Activated CD8-positive, alpha-beta memory T cell treated with anti-CD3 and anti-CD28 coated beads, Interleukin-2, amount 50 U/mL, for 24 hours (primary cell): ENCODE measurements around the gene MCF2L2.

Experiments
- DNase-seq: peaks from one replicate; pipeline ENCODE4 v3.0.0-alpha.2; 2020; ENCODE audit errors: extremely low read depth

Gene MCF2L2

DNA sequence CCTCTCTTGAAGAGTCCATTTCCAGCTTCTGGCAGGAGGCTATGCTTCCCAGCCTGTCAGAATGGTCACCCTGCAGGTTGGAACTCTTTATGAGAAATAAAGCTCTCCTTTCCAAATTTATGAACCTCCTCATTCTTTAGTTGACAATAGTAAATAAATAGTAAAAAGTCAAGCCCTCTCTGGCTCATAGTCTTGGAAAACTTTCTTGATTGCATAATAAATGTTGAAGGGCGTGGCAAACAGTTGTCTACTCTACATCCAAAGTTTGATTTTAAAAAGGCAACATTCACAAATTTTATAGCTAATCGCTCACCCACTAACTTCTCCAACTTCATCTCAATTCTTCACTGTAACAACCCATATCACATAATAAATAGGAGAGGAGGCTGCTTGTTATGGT, 58.8 kb downstream of the MCF2L2 start:
- no peak for DNase-seq

DNA sequence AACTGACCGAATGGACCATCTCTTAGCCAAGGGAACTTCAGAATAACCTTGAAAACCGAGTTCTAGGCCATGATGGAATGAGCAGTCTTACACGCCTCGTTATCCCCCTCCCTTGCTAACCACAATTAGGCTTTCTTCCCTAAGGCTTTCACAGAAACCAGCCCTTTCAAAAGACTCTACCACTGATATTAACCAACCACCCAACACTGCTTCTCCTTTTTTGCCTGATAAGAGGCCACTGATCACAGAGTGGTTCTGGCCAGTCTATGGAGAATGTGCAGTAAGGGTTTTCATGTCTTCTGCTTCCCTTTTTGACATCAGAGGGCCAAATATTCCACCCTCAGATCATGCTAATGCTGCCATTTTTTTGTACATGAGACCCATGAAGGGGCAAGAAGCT, 59.3 kb downstream of the MCF2L2 start:
- DNase-seq: no peak

DNA sequence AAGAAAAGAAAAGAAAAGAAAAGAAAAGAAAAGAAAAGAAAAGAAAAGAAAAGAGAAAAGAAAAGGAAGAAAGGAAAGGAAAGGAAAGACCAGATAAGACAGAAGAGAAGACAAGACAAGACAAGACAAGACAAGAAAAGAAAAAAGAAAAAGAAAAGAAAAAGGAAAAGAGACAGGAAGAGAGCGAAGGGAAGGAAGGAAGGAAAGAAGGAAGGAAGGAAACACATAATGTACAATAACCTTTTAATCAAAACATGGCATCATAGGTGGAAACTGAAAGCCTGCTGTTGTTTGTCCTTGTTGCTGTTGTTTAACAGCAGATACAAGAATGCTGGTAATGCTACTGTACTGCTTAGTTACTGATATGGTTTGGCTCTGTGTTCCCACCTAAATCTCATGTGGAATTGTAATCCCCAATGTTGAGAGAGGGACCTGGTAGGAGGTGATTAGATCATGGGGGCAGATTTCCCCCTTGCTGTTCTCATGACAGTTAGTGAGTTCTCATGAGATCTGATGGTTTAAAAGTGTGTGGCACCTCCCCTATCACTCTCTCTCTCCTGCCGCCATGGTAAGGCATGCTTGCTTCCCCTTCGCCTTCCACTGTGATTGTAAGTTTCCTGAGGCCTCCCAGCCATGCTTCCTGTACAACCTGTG, 67.3 kb downstream of the MCF2L2 start:
- DNase-seq: no peak

DNA sequence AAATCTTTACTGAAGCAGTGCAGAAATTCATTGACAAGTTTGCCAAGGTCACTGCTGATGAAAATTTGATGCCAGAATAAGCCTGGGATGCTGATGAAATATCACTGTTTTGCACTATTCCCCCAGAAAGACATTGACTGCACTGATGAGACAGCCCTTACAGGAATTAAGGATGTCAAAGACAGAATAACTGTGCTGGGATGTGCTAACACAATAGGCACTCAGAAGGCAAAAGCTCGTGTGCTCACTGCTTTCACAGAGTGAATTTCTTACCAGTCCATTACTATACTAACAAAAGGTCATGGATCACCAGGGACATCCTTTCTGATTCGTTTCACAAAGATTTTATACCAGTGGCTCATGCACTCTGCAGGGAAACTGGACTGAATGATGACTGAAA, 69.4 kb downstream of the MCF2L2 start:
- no peak for DNase-seq

DNA sequence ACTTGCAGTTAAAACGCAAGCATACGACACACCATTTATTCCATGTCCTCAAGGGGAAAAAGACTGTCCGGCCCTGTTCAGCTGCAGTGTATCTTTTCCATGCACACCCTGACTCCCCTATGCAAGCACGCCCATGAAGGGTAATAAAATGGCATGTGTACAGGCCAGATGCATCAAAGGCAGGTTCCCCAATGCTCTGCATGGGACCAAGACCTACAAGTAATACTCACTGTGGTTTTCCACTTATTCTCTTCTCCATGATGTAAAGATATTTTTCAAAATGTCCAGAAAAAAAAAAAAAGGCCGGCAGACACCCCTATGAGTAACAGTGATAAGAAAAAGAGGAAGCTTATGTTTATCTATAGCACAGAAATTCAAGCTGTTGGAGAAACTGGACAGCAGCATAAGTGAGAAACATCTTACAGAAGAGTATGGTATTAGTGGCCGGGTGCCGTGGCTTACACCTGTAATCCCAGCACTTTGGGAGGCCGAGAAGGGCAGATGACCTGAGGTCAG, 70.8 kb downstream of the MCF2L2 start:
- no peak for DNase-seq

DNA sequence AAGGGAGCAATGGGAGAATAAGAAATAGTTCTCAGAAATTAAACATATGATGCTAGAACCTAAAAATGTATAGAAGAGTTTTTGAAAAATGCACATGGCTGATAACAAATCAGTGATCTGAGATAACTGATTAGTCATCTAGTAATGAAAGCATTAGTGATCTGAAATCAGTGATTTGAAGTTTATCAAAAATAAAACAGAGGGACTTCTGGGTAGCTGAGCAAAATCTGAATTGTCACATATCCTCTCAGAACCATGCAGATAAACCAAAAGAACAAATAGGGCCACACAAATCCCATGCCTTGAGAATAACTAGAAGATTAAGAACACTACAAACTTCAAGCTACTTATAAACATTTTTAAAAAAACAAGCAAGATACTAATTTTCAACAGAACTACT, 71.5 kb downstream of the MCF2L2 start:
- DNase-seq: no peak

DNA sequence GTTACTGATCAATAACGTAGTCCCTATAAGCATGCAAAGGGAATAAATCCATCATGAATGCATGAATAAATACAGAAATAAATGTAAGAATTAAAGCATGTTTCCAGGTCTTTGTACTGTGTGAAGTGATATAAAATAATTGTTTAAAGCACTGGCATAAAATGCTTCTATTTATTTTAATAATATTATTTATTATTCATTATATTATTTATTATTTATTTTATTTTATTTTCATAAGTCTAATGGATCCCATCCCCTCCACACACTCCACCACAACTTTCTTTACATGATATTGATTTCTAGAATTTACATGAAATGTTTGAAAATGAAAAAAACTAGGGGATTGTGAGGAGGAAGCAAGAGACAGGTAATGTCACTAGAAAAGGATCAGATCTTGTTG, 73.5 kb downstream of the MCF2L2 start:
- no peak for DNase-seq

DNA sequence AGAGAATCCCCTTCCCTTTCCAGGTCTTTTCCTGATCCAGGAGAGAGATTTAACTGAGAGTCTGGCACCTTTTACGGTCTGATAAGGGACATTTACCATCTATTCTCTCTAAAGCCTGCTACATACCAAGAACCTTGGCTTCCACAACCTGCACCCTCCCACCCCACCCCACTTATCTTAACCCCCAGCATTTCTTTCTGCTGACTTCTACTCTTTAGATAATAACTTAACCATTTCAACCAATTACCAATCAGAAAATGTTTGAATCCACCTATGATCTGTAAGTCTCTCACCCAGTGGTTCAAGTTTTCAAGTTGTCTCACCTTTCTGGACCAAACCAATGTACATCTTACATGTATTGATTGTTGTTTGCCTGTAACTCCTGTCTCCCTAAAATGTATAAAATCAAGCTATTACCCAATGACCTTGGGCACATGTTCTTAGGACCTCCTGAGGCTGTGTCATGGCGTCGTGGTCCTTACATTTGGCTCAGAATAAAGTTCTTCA, 74.0 kb downstream of the MCF2L2 start:
- DNase-seq: no peak

DNA sequence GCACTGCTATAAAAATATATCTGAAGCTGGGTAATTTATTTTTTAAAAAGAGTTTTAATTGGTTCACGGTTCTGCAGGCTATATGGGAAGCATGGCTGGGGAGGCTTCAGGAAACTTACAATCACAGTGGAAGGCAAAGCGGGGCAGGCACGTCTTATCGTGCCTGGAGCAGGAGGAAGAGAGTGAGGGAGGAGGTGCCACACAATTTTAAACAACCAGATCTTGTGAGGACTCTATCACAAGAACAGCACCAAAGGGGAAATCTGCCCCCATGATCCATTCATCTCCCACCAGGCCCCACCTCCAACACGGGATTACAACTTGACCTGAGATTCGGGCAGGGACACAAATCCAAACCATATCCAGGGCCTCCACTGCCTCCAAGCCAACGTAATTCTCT, 75.0 kb downstream of the MCF2L2 start:
- no peak for DNase-seq

DNA sequence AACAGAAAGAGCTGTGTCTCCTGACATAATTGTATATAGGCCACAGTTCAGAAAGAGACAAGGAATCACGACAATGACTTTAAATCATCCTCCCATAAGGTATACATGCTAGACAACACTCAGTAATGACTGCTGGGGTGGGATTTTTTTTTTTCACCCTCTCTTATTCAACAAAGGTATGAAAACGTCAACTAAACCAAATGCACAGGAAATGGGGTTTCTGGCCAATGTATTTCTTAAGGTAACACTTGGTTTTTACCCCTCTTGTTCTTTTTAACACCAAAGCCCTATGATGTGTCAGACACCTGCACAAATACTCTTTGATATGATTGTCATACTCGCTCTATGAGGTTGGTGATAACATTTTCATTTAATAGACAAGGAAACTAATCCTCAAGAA, 78.3 kb downstream of the MCF2L2 start:
- no peak for DNase-seq

DNA sequence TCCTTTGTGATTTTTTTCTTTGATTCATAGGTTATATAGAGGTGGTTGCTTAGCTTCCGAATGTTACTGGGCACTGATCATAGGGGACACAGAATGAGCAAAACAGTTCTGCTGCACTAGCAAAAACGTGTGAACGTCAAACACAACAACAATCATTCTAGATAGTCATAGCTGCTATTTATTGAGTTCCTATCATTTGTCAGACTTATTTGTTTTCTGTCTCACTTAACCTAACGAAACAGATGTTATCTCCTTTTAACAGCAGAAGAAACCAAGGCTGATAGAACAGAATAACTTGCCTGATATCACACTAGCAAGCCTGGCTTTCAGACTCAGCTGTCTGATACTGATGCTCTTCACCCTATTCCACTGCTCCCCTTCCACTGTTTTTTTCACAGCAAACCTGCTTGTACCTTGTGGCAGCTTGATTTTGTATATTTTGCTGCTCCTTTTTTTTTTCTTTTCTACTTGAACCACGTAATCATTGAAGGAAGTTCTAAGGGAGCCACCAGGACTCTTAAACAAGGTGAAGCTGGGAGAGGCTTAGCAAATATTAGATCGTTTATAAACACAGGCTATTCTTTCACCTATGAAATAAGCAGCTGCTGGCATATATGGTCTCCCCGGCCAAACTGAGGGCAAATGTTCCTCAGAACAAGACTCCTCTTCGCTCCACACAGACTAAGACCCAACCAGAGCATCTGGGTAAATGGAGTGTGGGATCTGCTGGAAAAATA, 78.8 kb downstream of the MCF2L2 start:
- no peak for DNase-seq

DNA sequence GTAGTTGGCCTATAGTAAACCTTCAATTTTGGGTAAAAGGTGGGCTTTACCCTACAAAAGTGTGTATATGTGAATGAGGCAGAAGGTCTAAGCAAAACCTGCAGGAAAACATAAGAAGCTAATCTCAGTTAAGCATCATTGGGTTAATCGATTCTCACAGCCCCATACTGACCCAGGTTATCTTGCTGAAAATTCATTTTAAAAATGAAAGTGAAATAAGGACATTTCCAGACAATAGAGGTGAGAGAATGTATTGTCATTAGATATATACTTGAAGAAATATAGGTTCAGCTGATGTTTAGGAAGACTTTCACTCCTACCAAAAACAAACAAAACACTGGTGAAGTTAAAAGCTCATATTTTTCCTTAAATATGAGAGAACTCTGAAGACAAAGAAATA, 85.6 kb downstream of the MCF2L2 start:
- DNase-seq: no peak

DNA sequence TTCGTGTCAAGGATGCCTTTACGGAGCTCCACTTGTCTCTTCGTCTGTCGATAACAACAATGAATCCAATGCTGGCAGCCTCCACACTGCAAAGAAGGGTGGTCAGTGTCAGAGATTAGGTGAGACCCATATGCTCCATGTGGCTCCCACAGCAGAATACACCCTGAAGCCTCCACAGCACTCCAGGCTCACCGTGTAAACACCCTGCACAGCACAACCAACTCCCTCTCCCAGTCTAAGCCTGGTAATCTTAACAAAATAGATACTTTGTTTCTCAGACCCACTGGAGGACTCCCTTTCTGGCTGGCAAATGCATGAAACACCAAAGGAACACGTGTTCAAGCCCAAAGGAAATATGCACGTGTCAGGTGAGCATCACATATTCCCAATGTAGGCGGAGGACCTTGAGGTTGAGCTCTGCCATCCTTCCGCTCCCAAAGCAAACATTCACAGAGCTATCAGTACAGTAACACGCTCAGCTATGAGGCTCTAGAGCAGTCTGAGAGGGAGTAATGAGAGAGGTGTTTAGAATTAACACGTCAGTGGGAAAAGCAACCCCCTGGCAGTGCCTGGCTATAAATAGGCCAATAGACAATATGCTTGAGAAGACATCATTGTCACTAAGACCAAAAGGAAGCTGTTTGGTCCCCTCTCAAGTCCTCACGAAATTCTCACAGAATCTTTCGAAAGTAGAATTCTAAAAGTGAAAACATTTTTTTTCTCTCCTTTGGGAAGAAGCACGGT, 86.7 kb downstream of the MCF2L2 start:
- DNase-seq: no peak

DNA sequence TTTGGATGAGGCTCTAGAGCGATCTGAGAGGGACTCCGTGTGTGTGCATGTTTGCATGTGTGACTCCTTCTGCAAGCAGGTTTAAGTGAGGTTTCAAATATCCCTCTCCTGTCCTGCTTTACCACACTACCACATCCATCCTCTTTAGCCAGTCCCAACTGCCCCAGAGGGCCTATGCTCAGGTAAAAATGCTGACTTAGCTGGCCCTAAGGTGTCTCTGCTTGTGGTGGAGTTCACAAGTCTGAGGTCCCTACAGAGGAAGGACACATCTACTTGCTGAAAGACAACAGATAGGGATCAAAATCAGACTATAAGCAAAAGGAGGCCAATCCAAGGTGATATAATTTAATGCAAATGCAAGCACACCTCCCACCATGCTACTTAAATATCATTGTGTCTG, 88.2 kb downstream of the MCF2L2 start:
- DNase-seq: no peak

DNA sequence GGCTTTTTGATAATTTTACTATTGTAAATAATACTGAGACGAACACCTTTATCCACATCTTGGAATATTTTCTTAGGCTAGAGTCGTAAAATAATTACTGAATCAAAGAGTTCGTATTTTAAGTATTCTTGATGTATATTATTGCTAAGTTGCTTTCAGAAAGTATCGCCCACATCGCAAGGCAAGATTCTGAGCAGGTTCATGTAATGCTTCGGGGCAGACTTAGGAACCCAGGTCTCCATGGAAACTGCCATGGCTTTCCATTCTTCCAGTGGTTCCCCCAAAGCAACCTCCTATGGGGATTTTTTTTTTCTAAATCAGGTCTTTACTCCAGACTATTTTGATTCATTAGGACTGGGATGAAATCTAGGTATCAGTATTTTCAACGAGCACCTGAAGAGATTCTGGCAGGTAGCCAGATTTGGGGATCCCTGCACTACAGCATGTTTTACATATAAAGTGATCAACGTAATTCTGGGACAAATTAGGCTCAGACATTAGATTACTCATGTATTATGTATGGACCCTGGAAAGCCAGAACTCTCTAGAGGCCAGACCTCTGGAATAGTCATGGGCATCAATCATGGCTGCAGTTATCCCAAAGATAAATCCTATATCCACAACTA, 88.8 kb downstream of the MCF2L2 start:
- no peak for DNase-seq

DNA sequence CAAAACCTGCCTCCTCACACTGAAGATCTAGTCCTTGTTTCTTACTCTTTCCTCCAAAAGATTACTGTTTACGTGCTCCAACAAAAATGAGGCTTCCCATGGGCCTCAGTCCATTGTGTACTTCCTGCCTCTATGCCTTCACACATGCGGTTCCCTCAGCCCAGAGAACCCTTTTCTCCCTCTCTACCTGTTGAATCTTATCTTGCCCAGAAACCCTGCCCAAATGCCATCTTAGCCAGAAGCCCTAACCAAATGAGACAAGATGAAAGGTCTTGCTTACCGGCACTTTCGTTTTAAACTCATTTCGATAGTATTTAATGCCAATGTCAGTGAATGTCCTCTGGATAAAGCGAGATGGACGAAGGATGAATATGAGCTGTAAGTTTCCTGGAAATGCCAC, 89.9 kb downstream of the MCF2L2 start:
- DNase-seq: no peak

DNA sequence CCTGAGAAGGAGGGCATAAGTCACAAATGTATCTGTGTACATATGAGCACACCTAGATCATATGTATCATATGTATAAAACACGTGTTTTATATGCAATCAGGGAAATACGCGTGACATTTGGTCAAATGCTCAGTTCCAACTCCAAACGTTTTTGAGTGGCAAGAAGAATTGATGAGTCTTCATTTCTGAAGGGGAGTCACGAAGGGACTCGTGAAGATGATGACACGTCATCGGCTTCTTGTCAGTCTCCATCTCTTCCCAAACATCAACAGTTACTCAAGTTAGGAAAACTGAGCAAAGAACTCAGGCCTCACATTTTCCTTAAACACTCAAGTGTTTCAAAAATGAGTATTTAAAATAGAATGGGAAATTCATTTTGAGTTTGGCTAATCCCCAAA, 95.9 kb downstream of the MCF2L2 start:
- no peak for DNase-seq

DNA sequence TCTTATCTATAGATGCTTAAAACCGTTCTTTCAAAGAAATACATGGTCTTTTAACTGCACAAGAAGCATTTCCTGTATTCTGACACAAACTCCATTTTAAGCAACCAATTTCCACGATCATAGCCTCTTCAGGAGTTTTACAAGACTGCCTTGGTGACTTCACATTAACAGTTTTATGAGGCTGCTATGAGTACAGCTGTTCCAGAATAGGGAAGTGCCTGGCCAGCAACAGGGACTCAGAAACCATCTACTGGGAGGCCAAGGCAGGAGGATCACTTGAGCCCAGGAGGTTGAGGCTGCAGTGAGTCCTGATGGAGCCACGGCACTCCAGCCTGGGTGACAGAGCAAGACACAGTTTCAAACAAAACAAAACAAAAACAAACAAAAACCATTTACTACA, 96.9 kb downstream of the MCF2L2 start:
- DNase-seq: no peak

DNA sequence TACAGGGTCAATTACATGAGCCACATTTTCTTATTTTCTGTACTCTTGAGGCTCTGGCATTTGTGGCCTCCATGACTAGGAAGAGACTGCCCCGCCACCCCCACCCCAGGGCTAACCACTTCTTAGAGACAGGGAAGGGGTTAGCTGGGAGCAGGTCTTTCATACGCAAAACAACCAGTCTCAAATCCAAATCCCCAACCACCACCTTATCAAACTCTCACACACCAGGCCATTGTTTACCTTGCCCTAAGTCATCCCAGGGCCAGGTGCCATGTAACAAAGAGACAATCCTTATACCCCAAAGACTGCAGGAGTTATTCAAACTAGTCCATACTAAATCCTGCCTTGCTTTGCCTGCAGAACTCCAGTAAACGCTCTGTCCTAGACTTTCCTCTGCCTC, 97.5 kb downstream of the MCF2L2 start:
- no peak for DNase-seq

DNA sequence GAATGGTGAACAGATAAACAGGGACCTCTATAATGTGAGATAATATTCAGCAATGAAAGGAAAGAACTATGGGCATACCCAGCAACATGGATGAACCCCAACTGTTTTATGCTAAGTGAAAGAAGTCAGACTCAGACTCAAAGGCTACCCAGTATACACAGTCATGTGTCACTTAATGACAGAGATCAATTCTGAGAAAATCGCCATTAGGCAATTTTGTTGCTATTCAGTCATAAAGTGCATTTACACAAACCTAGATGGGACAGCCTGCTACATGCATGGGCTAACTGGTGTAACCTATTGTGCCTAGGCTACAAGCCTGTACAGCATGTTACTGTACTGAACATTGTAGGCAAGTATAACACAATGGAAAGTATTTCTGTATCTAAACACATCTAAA, 98.9 kb downstream of the MCF2L2 start:
- DNase-seq: no peak

DNA sequence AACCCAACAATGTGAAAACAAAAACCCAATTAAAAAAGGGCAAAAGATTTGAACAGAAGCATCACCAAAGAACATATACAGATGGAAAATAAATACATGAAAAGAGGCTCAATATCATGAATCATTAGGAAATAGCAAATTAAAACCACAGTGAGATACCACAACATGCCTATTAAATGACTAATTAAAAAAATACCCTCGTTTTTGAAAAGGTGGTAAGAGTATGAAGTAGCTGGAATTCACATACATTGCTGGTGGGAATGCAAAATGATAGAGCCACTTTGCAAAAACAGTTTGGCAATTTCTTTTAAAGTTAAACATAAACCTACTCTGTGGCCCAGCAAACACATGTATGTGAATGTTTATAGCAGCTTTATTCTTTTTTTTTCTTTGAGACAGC, 99.6 kb downstream of the MCF2L2 start:
- no peak for DNase-seq

DNA sequence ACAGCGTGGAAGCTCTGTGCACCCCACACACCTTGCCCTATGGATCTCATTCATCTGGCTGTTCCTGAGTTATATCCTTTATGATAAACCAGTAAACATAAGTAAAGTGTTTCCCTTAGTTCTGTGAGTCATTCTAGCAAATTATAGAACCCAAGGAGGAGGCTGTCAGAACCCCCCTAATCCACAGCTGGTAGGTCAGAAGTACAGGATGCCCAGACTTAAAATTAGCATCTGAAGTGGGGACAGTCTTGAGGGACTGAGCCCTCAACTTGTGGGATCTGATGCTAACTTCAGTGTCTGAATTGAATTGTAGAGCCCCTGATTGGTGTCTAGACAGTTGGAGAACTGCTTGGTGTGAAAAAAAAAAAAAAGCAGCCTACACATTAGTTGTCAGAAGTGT, 100.3 kb downstream of the MCF2L2 start:
- DNase-seq: no peak
